ENCODE results near the gene GTF2IRD1.

Gene GTF2IRD1

DNA sequence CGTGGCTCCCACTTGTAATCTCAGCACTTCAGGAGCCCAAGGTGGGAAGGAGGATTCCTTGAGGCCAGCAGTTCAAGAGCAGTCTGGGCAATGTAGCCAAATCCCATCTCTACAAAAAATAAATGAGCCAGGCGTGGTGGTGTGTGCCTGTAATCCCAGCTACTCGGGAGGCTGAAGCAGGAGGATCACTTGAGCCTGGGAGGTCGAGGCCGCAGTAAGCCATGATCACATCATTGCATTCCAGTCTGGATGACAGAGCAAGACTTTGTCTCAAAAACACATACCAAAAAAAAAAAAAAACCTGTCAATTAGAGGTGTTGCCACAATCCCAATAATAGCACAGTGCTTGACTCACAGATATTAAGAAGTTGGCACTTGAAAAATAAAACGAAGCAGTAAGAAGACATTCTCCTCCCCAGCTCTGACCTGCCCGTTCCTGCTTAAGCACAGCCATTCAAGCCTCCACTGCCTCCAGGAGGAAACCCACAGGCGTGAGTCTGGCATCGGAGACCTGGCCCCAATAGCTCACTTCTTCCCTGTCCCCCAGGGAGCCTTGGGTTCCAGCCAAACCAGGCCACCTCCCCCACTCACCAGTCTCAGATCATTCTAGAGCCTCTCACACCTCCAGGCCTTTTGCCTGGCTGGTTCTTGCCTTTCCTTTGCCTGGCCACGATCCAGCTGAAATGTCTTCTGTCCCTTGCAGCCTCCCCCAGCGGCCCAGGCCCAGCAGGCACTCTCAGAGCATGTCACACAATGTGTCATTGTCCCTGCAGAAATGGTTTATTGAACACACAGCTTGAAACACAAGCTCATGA, 158.5 kb downstream of the GTF2IRD1 start:
- no peak for DNase-seq (ENCODE audit: low read depth, low spot score)
- Histone ChIP-seq H3K4me3 (ENCODE audit: insufficient read length, low read depth) (no peak overlapping the region), H3K27me3 (ENCODE audit: insufficient read depth, insufficient read length) (no peaks in the 10 kb centered on the region), H3K9ac (ENCODE audit: insufficient read length, low read depth) (no peak overlapping the region), H3K4me1 (ENCODE audit: insufficient read depth, insufficient read length) (peaks cover 3% of the 10 kb centered on the region), H3K36me3 (ENCODE audit: insufficient read depth, insufficient read length, low read length) (no peaks in the 10 kb centered on the region), H3K9me3 (ENCODE audit: insufficient read depth, low read length) (no peaks in the 10 kb centered on the region)
- TF ChIP-seq SUZ12 (IDR thresholded peaks at IDR 0.05; ENCODE audit: extremely low read depth, insufficient read depth, insufficient read length) (no peak), YY1 (IDR thresholded peaks at IDR 0.05; ENCODE audit: insufficient read depth, insufficient read length) (no peak), ZNF274 (IDR thresholded peaks at IDR 0.05; ENCODE audit: low read depth, low read length) (no peak)

DNA sequence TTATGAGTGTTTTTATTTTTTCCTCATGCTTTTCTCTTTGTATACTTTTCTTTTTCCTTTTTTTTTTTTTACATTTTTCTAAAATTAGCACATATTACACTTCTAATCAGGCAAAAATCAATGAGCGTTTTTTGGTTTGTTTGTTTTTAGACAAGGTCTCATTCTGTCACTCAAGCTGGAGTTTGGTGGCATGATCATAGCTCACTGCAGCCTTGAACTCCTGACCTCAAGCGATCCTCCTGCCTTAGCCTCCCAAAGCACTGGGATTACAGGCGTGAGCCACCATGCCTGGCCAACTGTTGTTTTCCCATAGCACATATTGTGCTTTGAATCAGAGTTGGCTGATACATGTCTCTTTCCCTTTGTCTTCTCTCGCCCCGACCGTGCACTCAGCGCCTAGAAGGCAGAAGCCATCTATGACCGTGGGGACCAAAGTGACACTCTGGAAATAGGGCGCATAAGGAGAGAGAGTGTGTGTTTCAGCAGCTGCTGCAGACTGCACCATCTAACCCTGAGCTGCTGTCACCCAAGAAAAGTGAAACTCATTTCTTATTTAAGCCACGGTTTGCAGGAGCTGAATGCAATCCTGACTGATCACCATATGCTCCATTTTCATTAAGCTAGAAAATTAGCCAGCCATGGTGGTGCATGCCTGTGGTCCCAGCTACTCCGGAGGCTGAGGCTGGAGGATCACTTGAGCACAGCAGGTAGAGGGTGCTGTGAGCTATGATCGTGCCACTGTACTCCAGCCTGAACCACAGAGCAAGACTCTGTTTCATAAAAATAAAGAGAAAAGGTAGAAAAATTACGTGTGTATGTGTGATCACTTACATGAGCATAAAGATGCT, 162.5 kb downstream of the GTF2IRD1 start:
- H3K9ac ChIP-seq (ENCODE audit: insufficient read length, low read depth) = no peak overlapping the region
- no peak for DNase-seq (ENCODE audit: low read depth, low spot score)

DNA sequence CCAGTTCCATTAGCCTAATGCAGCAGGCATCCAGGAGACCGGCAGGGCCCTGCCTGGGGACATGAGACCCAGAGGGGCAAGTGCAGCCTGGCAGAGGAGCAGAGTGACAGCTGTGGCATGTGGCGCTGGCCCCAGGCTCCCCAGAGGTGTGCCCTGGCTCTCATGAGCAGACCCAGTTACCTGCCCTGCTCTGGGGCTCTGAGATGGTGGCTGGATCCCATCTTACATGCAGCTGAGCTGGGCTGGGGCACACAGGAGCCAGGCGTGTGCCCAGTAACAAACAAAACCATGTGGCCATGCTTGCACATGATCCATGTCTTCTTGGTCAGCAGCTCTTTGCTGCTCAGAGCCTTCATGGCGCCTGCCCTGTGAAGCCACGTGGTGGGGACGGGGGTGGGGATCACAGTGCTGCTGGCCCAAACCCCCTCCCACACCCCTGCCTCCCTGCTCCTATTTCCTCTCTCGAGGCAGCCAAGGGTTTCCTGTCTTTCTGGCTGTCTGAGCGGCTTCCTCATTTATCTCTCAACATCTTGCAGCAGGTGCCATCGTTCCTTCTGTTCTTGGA, 163.6 kb downstream of the GTF2IRD1 start:
- TF ChIP-seq SUZ12 (IDR thresholded peaks at IDR 0.05; ENCODE audit: extremely low read depth, insufficient read depth, insufficient read length) (no peak), ZNF274 (IDR thresholded peaks at IDR 0.05; ENCODE audit: low read depth, low read length) (no peak), YY1 (IDR thresholded peaks at IDR 0.05; ENCODE audit: insufficient read depth, insufficient read length) (no peak)
- Histone ChIP-seq H3K9me3 (ENCODE audit: insufficient read depth, low read length) (no peaks in the 10 kb centered on the region), H3K9ac (ENCODE audit: insufficient read length, low read depth) (peak overlapping the region; percentile 36), H3K27me3 (ENCODE audit: insufficient read depth, insufficient read length) (no peaks in the 10 kb centered on the region), H3K36me3 (ENCODE audit: insufficient read depth, insufficient read length, low read length) (no peaks in the 10 kb centered on the region), H3K4me3 (ENCODE audit: insufficient read length, low read depth) (no peak overlapping the region), H3K4me1 (ENCODE audit: insufficient read depth, insufficient read length) (peaks cover 11% of the 10 kb centered on the region)
- DNase-seq (ENCODE audit: low read depth, low spot score) = peak; percentile 35

More for the DNA sequence above, 162.5 kb downstream of the GTF2IRD1 start:
- H3K36me3 ChIP-seq (ENCODE audit: insufficient read depth, insufficient read length, low read length) = no peaks in the 10 kb centered on the region
- H3K27me3 ChIP-seq (ENCODE audit: insufficient read depth, insufficient read length) = no peaks in the 10 kb centered on the region
- H3K4me3 ChIP-seq (ENCODE audit: insufficient read length, low read depth) = no peak overlapping the region
- peaks cover 11% of the 10 kb centered on the region for H3K4me1 ChIP-seq (ENCODE audit: insufficient read depth, insufficient read length)
- H3K9me3 ChIP-seq (ENCODE audit: insufficient read depth, low read length) = no peaks in the 10 kb centered on the region
- TF ChIP-seq YY1 (IDR thresholded peaks at IDR 0.05; ENCODE audit: insufficient read depth, insufficient read length) = no peak
- no peak for TF ChIP-seq ZNF274 (IDR thresholded peaks at IDR 0.05; ENCODE audit: low read depth, low read length)
- no peak for TF ChIP-seq SUZ12 (IDR thresholded peaks at IDR 0.05; ENCODE audit: extremely low read depth, insufficient read depth, insufficient read length)

DNA sequence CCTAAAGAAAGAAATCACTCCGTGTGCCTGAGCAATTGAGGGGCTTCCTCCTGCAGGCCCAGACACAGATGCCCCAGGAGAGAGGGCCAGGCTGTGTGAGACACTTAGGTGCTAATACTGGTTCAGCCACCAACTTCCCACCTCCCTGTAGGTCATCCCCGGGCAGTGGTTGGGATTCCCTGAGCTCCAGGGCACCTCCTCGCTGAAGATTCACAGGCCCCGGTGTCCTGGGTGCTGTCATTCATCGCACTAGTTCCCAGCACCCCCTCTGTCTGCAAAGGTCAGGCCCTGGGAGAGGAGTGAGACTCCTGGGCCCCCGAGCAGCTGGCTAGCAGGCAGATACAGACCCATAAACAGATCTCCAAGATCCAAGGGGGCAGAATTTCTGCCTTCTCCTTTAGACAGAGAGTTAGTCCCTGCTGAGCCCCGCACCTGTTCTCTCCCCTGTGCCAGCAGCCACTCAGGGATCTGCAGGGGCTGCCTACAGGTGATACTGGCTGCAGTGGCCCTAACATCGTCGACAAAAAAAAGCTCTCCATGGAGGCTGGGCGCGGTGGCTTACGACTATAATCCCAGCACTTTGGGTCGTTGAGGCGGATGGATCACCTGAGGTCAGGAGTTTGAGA, 165.6 kb downstream of the GTF2IRD1 start:
- H3K4me1 ChIP-seq (ENCODE audit: insufficient read depth, insufficient read length) = peaks cover 11% of the 10 kb centered on the region
- no peaks in the 10 kb centered on the region for H3K36me3 ChIP-seq (ENCODE audit: insufficient read depth, insufficient read length, low read length)
- TF ChIP-seq YY1 (IDR thresholded peaks at IDR 0.05; ENCODE audit: insufficient read depth, insufficient read length) = no peak
- TF ChIP-seq ZNF274 (IDR thresholded peaks at IDR 0.05; ENCODE audit: low read depth, low read length) = no peak
- TF ChIP-seq SUZ12 (IDR thresholded peaks at IDR 0.05; ENCODE audit: extremely low read depth, insufficient read depth, insufficient read length) = no peak
- no peak for DNase-seq (ENCODE audit: low read depth, low spot score)
- H3K27me3 ChIP-seq (ENCODE audit: insufficient read depth, insufficient read length) = no peaks in the 10 kb centered on the region
- no peak overlapping the region for H3K4me3 ChIP-seq (ENCODE audit: insufficient read length, low read depth)
- no peak overlapping the region for H3K9ac ChIP-seq (ENCODE audit: insufficient read length, low read depth)
- H3K9me3 ChIP-seq (ENCODE audit: insufficient read depth, low read length) = no peaks in the 10 kb centered on the region

DNA sequence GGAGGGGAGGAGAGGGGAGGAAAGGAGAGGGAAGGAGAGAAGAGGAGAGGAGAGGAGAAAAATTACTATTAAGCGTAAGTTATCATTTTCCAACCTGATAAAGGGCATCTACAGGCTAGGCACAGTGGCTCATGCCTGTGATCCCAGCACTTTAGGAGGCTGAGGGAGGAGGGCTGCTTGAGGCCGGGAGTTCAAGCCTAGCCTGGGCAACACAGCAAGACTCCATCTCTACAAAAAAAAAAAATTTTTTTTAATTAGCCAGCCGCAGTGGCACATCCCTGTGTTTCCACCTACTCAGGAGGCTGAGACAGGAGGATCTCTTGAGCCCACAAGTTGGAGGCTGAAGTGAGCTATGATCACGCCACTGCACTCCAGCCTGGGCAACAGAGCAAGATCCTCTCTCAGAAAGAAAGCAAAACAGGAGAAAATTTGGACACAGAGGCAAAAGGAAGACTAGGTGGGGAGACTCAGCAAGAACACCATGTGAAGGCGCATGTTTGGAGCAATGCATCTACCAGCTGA, 168.6 kb downstream of the GTF2IRD1 start:
- DNase-seq (ENCODE audit: low read depth, low spot score) = no peak
- H3K36me3 ChIP-seq (ENCODE audit: insufficient read depth, insufficient read length, low read length) = no peaks in the 10 kb centered on the region
- no peak overlapping the region for H3K4me3 ChIP-seq (ENCODE audit: insufficient read length, low read depth)
- H3K9me3 ChIP-seq (ENCODE audit: insufficient read depth, low read length) = no peaks in the 10 kb centered on the region
- TF ChIP-seq YY1 (IDR thresholded peaks at IDR 0.05; ENCODE audit: insufficient read depth, insufficient read length) (no peak), SUZ12 (IDR thresholded peaks at IDR 0.05; ENCODE audit: extremely low read depth, insufficient read depth, insufficient read length) (no peak), ZNF274 (IDR thresholded peaks at IDR 0.05; ENCODE audit: low read depth, low read length) (no peak)
- H3K9ac ChIP-seq (ENCODE audit: insufficient read length, low read depth) = no peak overlapping the region
- H3K27me3 ChIP-seq (ENCODE audit: insufficient read depth, insufficient read length) = no peaks in the 10 kb centered on the region
- H3K4me1 ChIP-seq (ENCODE audit: insufficient read depth, insufficient read length) = peaks cover 7% of the 10 kb centered on the region

DNA sequence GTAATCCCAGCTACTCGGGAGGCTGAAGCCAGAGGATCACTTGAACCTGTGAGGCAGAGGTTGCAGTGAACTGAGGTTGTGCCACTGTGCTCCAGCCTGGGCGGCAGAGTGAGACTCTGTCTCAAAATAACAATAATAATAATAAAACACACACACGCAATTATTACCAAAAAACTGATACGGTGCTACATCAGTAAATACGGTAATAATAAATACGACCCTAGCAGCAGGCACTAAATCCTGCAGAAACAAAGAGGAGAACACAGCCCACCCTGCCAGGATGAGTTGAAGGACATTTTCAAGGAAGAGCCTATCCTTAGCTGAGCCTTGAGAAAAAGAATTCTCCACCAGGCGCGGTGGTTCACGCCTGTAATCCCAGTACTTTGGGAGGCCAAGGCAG, 169.4 kb downstream of the GTF2IRD1 start:
- Histone ChIP-seq H3K36me3 (ENCODE audit: insufficient read depth, insufficient read length, low read length) (no peaks in the 10 kb centered on the region), H3K27me3 (ENCODE audit: insufficient read depth, insufficient read length) (no peaks in the 10 kb centered on the region), H3K4me1 (ENCODE audit: insufficient read depth, insufficient read length) (peaks cover 3% of the 10 kb centered on the region), H3K4me3 (ENCODE audit: insufficient read length, low read depth) (no peak overlapping the region), H3K9ac (ENCODE audit: insufficient read length, low read depth) (no peak overlapping the region), H3K9me3 (ENCODE audit: insufficient read depth, low read length) (no peaks in the 10 kb centered on the region)
- DNase-seq (ENCODE audit: low read depth, low spot score) = no peak
- TF ChIP-seq ZNF274 (IDR thresholded peaks at IDR 0.05; ENCODE audit: low read depth, low read length) (no peak), SUZ12 (IDR thresholded peaks at IDR 0.05; ENCODE audit: extremely low read depth, insufficient read depth, insufficient read length) (no peak), YY1 (IDR thresholded peaks at IDR 0.05; ENCODE audit: insufficient read depth, insufficient read length) (no peak)
